HepG2 (cell line): ENCODE measurements around the gene PTPN3. TPM values are rescaled to one million over a fixed set of nuclear protein-coding genes. Genes with fewer than 3 reads are reported as not detected.

Source experiments
- CCDC6 ChIP-seq: sonication (generic); formaldehyde crosslinking; IDR thresholded peaks from 2 replicates; pipeline ENCODE4 v1.8.1; 2022; ENCODE audit warnings: mild to moderate bottlenecking, missing genetic modification reagents, moderate library complexity
- ELF1 ChIP-seq: sonication (generic); formaldehyde crosslinking; IDR thresholded peaks from 2 replicates; pipeline ENCODE4 v1.4.0; 2020; ENCODE audit warnings: missing genetic modification reagents
- EZH2 ChIP-seq: conservative IDR thresholded peaks from 2 replicates; pipeline ENCODE4 v1.6.1; 2012; ENCODE audit warnings: mild to moderate bottlenecking, low read depth, low read length, moderate library complexity
- FOXM1 ChIP-seq: sonication (generic); formaldehyde crosslinking; IDR thresholded peaks from 2 replicates; pipeline ENCODE4 v1.5.0; 2020; ENCODE audit warnings: missing genetic modification reagents
- KDM5B ChIP-seq: sonication (generic); formaldehyde crosslinking; IDR thresholded peaks from 2 replicates; pipeline ENCODE4 v1.4.0; 2020; ENCODE audit warnings: missing genetic modification reagents, mild to moderate bottlenecking, borderline replicate concordance
- MTERF4 ChIP-seq: sonication (generic); formaldehyde crosslinking; IDR thresholded peaks from 2 replicates; pipeline ENCODE4 v1.8.0; 2023; ENCODE audit warnings: mild to moderate bottlenecking, missing genetic modification reagents
- RORA ChIP-seq: sonication (generic); formaldehyde crosslinking; IDR thresholded peaks from 2 replicates; pipeline ENCODE4 v1.5.0; 2020; ENCODE audit warnings: mild to moderate bottlenecking, missing genetic modification reagents, moderate library complexity
- SYNCRIP ChIP-seq: fragments of 200-400 bp; formaldehyde crosslinking; IDR thresholded peaks from 2 replicates; pipeline ENCODE4 v1.6.1; 2018; ENCODE audit warnings: mild to moderate bottlenecking, low read depth, low read length; ENCODE audit not compliant: insufficient read depth
- TRIM24 ChIP-seq: sonication (generic); formaldehyde crosslinking; IDR thresholded peaks from 2 replicates; pipeline ENCODE4 v1.8.0; 2022; ENCODE audit warnings: mild to moderate bottlenecking, missing genetic modification reagents
- UBTF ChIP-seq: sonication (generic); formaldehyde crosslinking; IDR thresholded peaks from 2 replicates; pipeline ENCODE4 v1.4.0; 2020; ENCODE audit warnings: mild to moderate bottlenecking, missing genetic modification reagents
- ZFX ChIP-seq: sonication (generic); formaldehyde crosslinking; IDR thresholded peaks from 2 replicates; pipeline ENCODE4 v1.4.0; 2020; ENCODE audit warnings: mild to moderate bottlenecking, low read depth, missing genetic modification reagents, moderate library complexity
- ZMYM3 ChIP-seq: sonication (generic); formaldehyde crosslinking; IDR thresholded peaks from 2 replicates; pipeline ENCODE4 v1.5.1; 2020; ENCODE audit warnings: mild to moderate bottlenecking, missing genetic modification reagents
- ZNF331 ChIP-seq: sonication (generic); formaldehyde crosslinking; IDR thresholded peaks from 2 replicates; pipeline ENCODE4 v1.4.0; 2020; ENCODE audit warnings: missing genetic modification reagents
- ZNF414 ChIP-seq: sonication (generic); formaldehyde crosslinking; IDR thresholded peaks from 2 replicates; pipeline ENCODE4 v1.5.0; 2020; ENCODE audit warnings: missing genetic modification reagents
- ZNF451 ChIP-seq: sonication (generic); formaldehyde crosslinking; IDR thresholded peaks from 2 replicates; pipeline ENCODE4 v1.5.0; 2020; ENCODE audit warnings: mild to moderate bottlenecking, missing genetic modification reagents
- ZNF609 ChIP-seq: sonication (generic); formaldehyde crosslinking; IDR thresholded peaks from 2 replicates; pipeline ENCODE4 v1.4.0; 2020; ENCODE audit warnings: mild to moderate bottlenecking, missing genetic modification reagents, borderline replicate concordance
- ZNF75D ChIP-seq: sonication (generic); formaldehyde crosslinking; IDR thresholded peaks from 2 replicates; pipeline ENCODE4 v1.8.1; 2023; ENCODE audit warnings: missing genetic modification reagents, mild to moderate bottlenecking, borderline replicate concordance
- ZNF770 ChIP-seq: sonication (generic); formaldehyde crosslinking; IDR thresholded peaks from 2 replicates; pipeline ENCODE4 v1.5.0; 2020; ENCODE audit warnings: mild to moderate bottlenecking, missing genetic modification reagents
- ZNF782 ChIP-seq: sonication (generic); formaldehyde crosslinking; IDR thresholded peaks from 2 replicates; pipeline ENCODE4 v1.4.0; 2020; ENCODE audit warnings: missing genetic modification reagents, mild to moderate bottlenecking, borderline replicate concordance
- polyA plus RNA-seq, 8 experiments: library from polyadenylated mRNA; depleted of rRNA in 3 of 8; stranded (reverse) in 7 of 8; unstranded in 1 of 8; fragments of >200 nt; fragmentation: Illumina TruSeq in 4 of 8; extraction: Trizol in 4 of 8; gene quantifications; 2 replicates each; pipeline versions ENCODE4 v1.2.1 to v1.2.3, GENCODE V29; 2011 to 2016; ENCODE audit warnings: low read depth in 4 of 8, missing spikeins in 1 of 8, mixed read lengths in 1 of 8; ENCODE audit not compliant: insufficient read depth in 1 of 8
- total RNA-seq, 5 experiments: library from RNA; depleted of rRNA; stranded (reverse); fragments of >200 nt; fragmentation: Illumina TruSeq; extraction: Trizol; gene quantifications; 2 replicates each; pipeline ENCODE4 v1.2.3, GENCODE V29; 2016; ENCODE audit warnings: low read depth in 1 of 5

The PTPN3 gene
- total and polyA plus RNA-seq, 2 of the 13 experiments (the other 11 are each of a cell fraction or from before 2014, with no cell fraction given) = 5.6 to 20.5 TPM

- TF ChIP-seq ZNF770 (CRISPR knock-in tag) (no peak), CCDC6 (no peak), KDM5B (CRISPR knock-in tag) (no peak), FOXM1 (CRISPR knock-in tag) (no peak), ZMYM3 (no peak), ZNF451 (CRISPR knock-in tag) (no peak), ZNF782 (CRISPR knock-in tag) (no peak), EZH2 (no peak), ELF1 (no peak), ZFX (CRISPR knock-in tag) (peak; percentile 86), ZNF331 (0 out of 2 replicates have a peak, but pooled peaks have one; percentile 18), TRIM24 (CRISPR knock-in tag) (no peak), ZNF609 (CRISPR knock-in tag) (no peak), ZNF414 (CRISPR knock-in tag) (no peak), RORA (no peak), UBTF (no peak), ZNF75D (CRISPR knock-in tag) (no peak), SYNCRIP (no peak), MTERF4 (CRISPR knock-in tag) (0 out of 2 replicates have a peak, but pooled peaks have one; percentile 9)
Measured at GRCh38 chr9:109329638-109330258, 168.4 kb downstream of the PTPN3 start (continued).
